OCI-LY1 (cell line): Measurements from ENCODE around the gene NUDC.

Source experiments
- CTCF ChIP-seq: fragments of 200-600 bp; sonication (generic), shearing (Covaris generic); IDR thresholded peaks from 2 replicates; pipeline ENCODE4 v1.5.1; 2017; ENCODE audit warnings: mild to moderate bottlenecking, antibody characterized with exemption, low read length, moderate library complexity, mixed read lengths
- EZH2 ChIP-seq: fragments of 200-600 bp; sonication (generic), shearing (Covaris generic); IDR thresholded peaks from 2 replicates; pipeline ENCODE4 v1.8.0; 2017; ENCODE audit warnings: borderline replicate concordance, mixed run types, mild to moderate bottlenecking, antibody characterized with exemption, low read length, moderate library complexity, mixed read lengths

GRCh38 chr1:26922431-26922729 is 837 bp downstream of the NUDC start:
- no peak for TF ChIP-seq EZH2
- TF ChIP-seq CTCF: no peak
